Transverse colon (tissue), 4 donors: Measurements from ENCODE around the gene USO1.

ENCODE experiments used
- CTCF ChIP-seq, 5 experiments: fragments of 200-600 bp in 3 of 5; fragments of 450-650 bp in 2 of 5; sonication (generic) in 3 of 5; IDR thresholded peaks; 1 replicate in 2 of 5; 2 replicates in 3 of 5; pipeline ENCODE4 v1.5.1; 2016 to 2017; ENCODE audit warnings: antibody characterized with exemption in 5 of 5, inconsistent platforms in 3 of 5, mild to moderate bottlenecking in 2 of 5, moderate library complexity in 1 of 5
- EP300 ChIP-seq: sonication (generic); formaldehyde crosslinking; IDR thresholded peaks from one replicate; pipeline ENCODE4 v1.6.1; 2017; ENCODE audit warnings: antibody characterized with exemption, low read depth
- POLR2A ChIP-seq: fragments of 450-650 bp; IDR thresholded peaks from one replicate; pipeline ENCODE4 v1.6.1; 2016; ENCODE audit warnings: antibody characterized with exemption, mild to moderate bottlenecking, moderate library complexity
- POLR2AphosphoS5 ChIP-seq, 3 donors: sonication (generic); formaldehyde crosslinking; IDR thresholded peaks; one replicate each; pipeline ENCODE4 v1.6.1; 2016; ENCODE audit warnings: antibody characterized with exemption in 3 of 3

- TF ChIP-seq CTCF (IDR thresholded peaks at IDR 0.05) (no peak), POLR2AphosphoS5 (IDR thresholded peaks at IDR 0.05) (no peak), EP300 (no peak), POLR2A (no peak)
Observed at GRCh38 chr4:75844151-75844662, 119.8 kb downstream of the USO1 start.
